HCT116 (cell line): Measurements from ENCODE around the gene IP6K2. TPM values are rescaled to one million over a fixed set of nuclear protein-coding genes. Genes with fewer than 3 reads are reported as not detected.
A peak's percentile ranks its signal among the peaks of the same experiment; 100 is the strongest.

ENCODE experiments used
- ATAC-seq: fragments of 200-7000 bp; cut with Tn5 transposase; 2 replicates; pipeline ENCODE4 v1.9.1; 2020; ENCODE audit warnings: mild to moderate bottlenecking, moderate library complexity
- BruUV-seq: library from RNA; stranded (reverse); fragments of 400-500 nt; replicated peaks from 2 replicates; lab custom pipeline; 2021; lab: Mats Ljungman, UMichigan
- CTCF ChIA-PET: fragments of 300-600 bp; sonication (Branson Sonifier 250); formaldehyde crosslinking; loops from one replicate; lab custom pipeline; 2021; ENCODE audit warnings: antibody characterized with exemption; lab: Charles Lee
- POLR2A ChIA-PET: fragments of 300-600, 350-600 bp; sonication (Branson Sonifier 250); formaldehyde crosslinking; loops from one replicate; lab custom pipeline; 2021; ENCODE audit warnings: antibody characterized with exemption; lab: Charles Lee
- RAD21 ChIA-PET, 2 experiments: fragments of 300-600 bp; sonication (Branson Sonifier 250); formaldehyde crosslinking; loops; one replicate each; lab custom pipeline; 2023; ENCODE audit warnings: low total read pairs in 2 of 2; ENCODE audit not compliant: uncharacterized antibody in 2 of 2, unreplicated experiment in 2 of 2, low non-redundant PET in 1 of 2; lab: Charles Lee
- DNase-seq: peaks from one replicate; pipeline ENCODE4 v3.0.0-alpha.2; 2010; ENCODE audit warnings: low read depth, low spot score
- H2AFZ ChIP-seq: fragments of 200-600 bp; shearing (Covaris generic), sonication (generic); 2 replicates; pipeline ENCODE4 v1.6.1; 2017; ENCODE audit warnings: low read depth, mixed run types, mixed read lengths, antibody characterized with exemption, low read length; ENCODE audit not compliant: poor library complexity, severe bottlenecking
- H3K27ac ChIP-seq: 2 replicates; pipeline ENCODE4 v1.5.1; 2012; ENCODE audit warnings: low read depth, low read length
- H3K27me3 ChIP-seq: fragments of 200-600 bp; sonication (generic); 2 replicates; pipeline ENCODE4 v1.6.1; 2016; ENCODE audit warnings: mixed run types, low read length, mixed read lengths; ENCODE audit not compliant: insufficient read depth
- H3K36me3 ChIP-seq, 2 experiments: fragments of 200-500 bp in 1 of 2; fragments of 200-600 bp in 1 of 2; sonication (Bioruptor generic) in 1 of 2; sonication (generic) in 1 of 2; 2 replicates each; pipeline versions ENCODE4 v1.5.1 to v1.6.1; 2014 to 2016; ENCODE audit warnings: low read length in 2 of 2, inconsistent platforms in 1 of 2, mixed read lengths in 1 of 2, mixed run types in 1 of 2; ENCODE audit not compliant: insufficient read depth in 2 of 2, control insufficient read depth in 1 of 2
- H3K4me1 ChIP-seq, 2 experiments: fragments of 200-600 bp in 1 of 2; sonication (generic) in 1 of 2; 2 replicates each; pipeline versions ENCODE4 v1.5.1 to v1.6.1; 2012 to 2017; ENCODE audit warnings: low read length in 2 of 2, inconsistent platforms in 1 of 2, mild to moderate bottlenecking in 1 of 2, mixed read lengths in 1 of 2, mixed run types in 1 of 2, moderate library complexity in 1 of 2; ENCODE audit not compliant: insufficient read depth in 2 of 2, control insufficient read depth in 1 of 2
- H3K4me2 ChIP-seq: fragments of 200-600 bp; sonication (generic); 2 replicates; pipeline ENCODE4 v1.6.1; 2017; ENCODE audit warnings: mixed run types, low read length, mixed read lengths
- H3K4me3 ChIP-seq, 2 experiments: fragments of 200-600 bp in 1 of 2; sonication (generic) in 1 of 2; replicated peaks in 1 of 2; 2 replicates each; pipeline ENCODE4 v1.5.1; 2011 to 2016; ENCODE audit warnings: low read length in 2 of 2, control low read depth in 1 of 2, low read depth in 1 of 2, mild to moderate bottlenecking in 1 of 2, mixed read lengths in 1 of 2, mixed run types in 1 of 2
- H3K79me2 ChIP-seq: fragments of 200-600 bp; sonication (generic); 2 replicates; pipeline ENCODE4 v1.6.1; 2017; ENCODE audit warnings: mild to moderate bottlenecking, mixed run types, low read length, moderate library complexity, mixed read lengths; ENCODE audit not compliant: insufficient read depth
- H3K9ac ChIP-seq: fragments of 200-600 bp; sonication (generic); 2 replicates; pipeline ENCODE4 v1.6.1; 2016; ENCODE audit warnings: low read length, mixed read lengths
- H3K9me2 ChIP-seq: fragments of 200-600 bp; sonication (generic), shearing (Covaris generic); 2 replicates; pipeline ENCODE4 v1.6.1; 2017; ENCODE audit warnings: mixed run types, mild to moderate bottlenecking, moderate library complexity; ENCODE audit not compliant: insufficient read depth
- H3K9me3 ChIP-seq, 2 experiments: fragments of 200-500 bp in 1 of 2; fragments of 200-600 bp in 1 of 2; sonication (Bioruptor generic) in 1 of 2; sonication (generic) in 1 of 2; 2 replicates each; pipeline ENCODE4 v1.6.1; 2014 to 2017; ENCODE audit warnings: low read length in 2 of 2, mixed read lengths in 2 of 2, inconsistent platforms in 1 of 2, low read depth in 1 of 2, mild to moderate bottlenecking in 1 of 2, mixed run types in 1 of 2, moderate library complexity in 1 of 2; ENCODE audit not compliant: control insufficient read depth in 1 of 2, insufficient read depth in 1 of 2
- H4K20me1 ChIP-seq: fragments of 200-600 bp; sonication (generic), shearing (Covaris generic); 2 replicates; pipeline ENCODE4 v1.6.1; 2017; ENCODE audit warnings: mixed run types, mild to moderate bottlenecking, moderate library complexity; ENCODE audit not compliant: insufficient read depth
- CBX3 ChIP-seq: IDR thresholded peaks from 2 replicates; pipeline ENCODE4 v1.6.1; 2012; ENCODE audit warnings: low read depth
- EZH2 ChIP-seq: fragments of 200-600 bp; sonication (generic); IDR thresholded peaks from 2 replicates; pipeline ENCODE4 v1.6.1; 2017; ENCODE audit warnings: antibody characterized with exemption, mixed run types
- FOSL1 ChIP-seq: IDR thresholded peaks from 2 replicates; pipeline ENCODE4 v1.6.1; 2012; ENCODE audit warnings: low read depth
- JUND ChIP-seq: IDR thresholded peaks from 2 replicates; pipeline ENCODE4 v1.6.1; 2012
- RAD21 ChIP-seq: IDR thresholded peaks from 2 replicates; pipeline ENCODE4 v1.6.1; 2012; ENCODE audit warnings: low read depth, mild to moderate bottlenecking
- SP1 ChIP-seq: IDR thresholded peaks from 2 replicates; pipeline ENCODE4 v1.6.1; 2012; ENCODE audit warnings: low read depth
- SRF ChIP-seq: IDR thresholded peaks from 2 replicates; pipeline ENCODE4 v1.6.1; 2012; ENCODE audit warnings: low read depth
- intact Hi-C: fragments of 100-400 bp; cut with micrococcal nuclease; formaldehyde crosslinking; loops from 2 replicates; pipeline ENCODE4 v1.10.0; 2022
- total RNA-seq: library from RNA; stranded (reverse); gene quantifications from one replicate; pipeline ENCODE4 v1.2.1, GENCODE V29; 2021; ENCODE audit not compliant: unreplicated experiment
- TF ChIP-seq, protein P1 (sequence below): IDR thresholded peaks from 2 replicates; pipeline ENCODE4 v1.6.1; 2012

Gene IP6K2
- total RNA-seq, 1 experiment from 2014 or later: 89.5 TPM

GRCh38 chr3:48711727-48712126 lies 5.3 kb downstream of the IP6K2 start (continued):
- no peak for TF ChIP-seq SRF

- ChIA-PET CTCF (interaction anchor here (1.4 kb wide), 1 partner anchor 11 kb away, joined by 3 read pairs; no protein-coding TSS in a partner anchor), RAD21 (no interaction called here), POLR2A (no interaction called here)
- peak overlapping the region; percentile 36 for H3K27ac ChIP-seq
- H3K79me2 ChIP-seq: peaks cover 99% of the 10 kb centered on the region
- no peak overlapping the region for H3K9ac ChIP-seq
- H4K20me1 ChIP-seq: peaks cover 19% of the 10 kb centered on the region; the same call in 1 of the 2 replicates
- no peak overlapping the region for H3K4me3 ChIP-seq
- no peak overlapping the region for H2AFZ ChIP-seq
- BruUV-seq: TSS peak; percentile 4
- no peak for DNase-seq
- H3K27me3 ChIP-seq: no peaks in the 10 kb centered on the region
- no peak for ATAC-seq
- no peak overlapping the region for H3K4me2 ChIP-seq
- H3K36me3 ChIP-seq: peaks cover 18 to 27% of the 10 kb centered on the region in 2 experiments
- peaks cover 0 to 10% of the 10 kb centered on the region in 2 experiments; a peak in 1 of 4 replicates for H3K4me1 ChIP-seq
- no peaks in the 10 kb centered on the region for H3K9me2 ChIP-seq
- intact Hi-C loops: no loop called here
- H3K9me3 ChIP-seq: no peaks in the 10 kb centered on the region
- no peak for TF ChIP-seq CBX3
- TF ChIP-seq, protein P1, sequence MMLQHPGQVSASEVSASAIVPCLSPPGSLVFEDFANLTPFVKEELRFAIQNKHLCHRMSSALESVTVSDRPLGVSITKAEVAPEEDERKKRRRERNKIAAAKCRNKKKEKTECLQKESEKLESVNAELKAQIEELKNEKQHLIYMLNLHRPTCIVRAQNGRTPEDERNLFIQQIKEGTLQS: no peak
Observed at GRCh38 chr3:48709051-48709461, 8.0 kb downstream of the IP6K2 start.

GRCh38 chr3:48708481-48708889 lies 8.5 kb downstream of the IP6K2 start:
- Histone ChIP-seq H3K27ac (peak overlapping the region; percentile 36), H3K4me1 (peaks cover 0 to 11% of the 10 kb centered on the region in 2 experiments; a peak in 1 of 4 replicates), H3K4me2 (no peak overlapping the region), H4K20me1 (peaks cover 22% of the 10 kb centered on the region; the same call in 1 of the 2 replicates), H3K36me3 (peaks cover 18 to 25% of the 10 kb centered on the region in 2 experiments), H3K9ac (no peak overlapping the region), H3K79me2 (peaks cover 99% of the 10 kb centered on the region), H3K9me2 (no peaks in the 10 kb centered on the region), H3K27me3 (no peaks in the 10 kb centered on the region), H3K4me3 (no peak overlapping the region), H3K9me3 (no peaks in the 10 kb centered on the region), H2AFZ (no peak overlapping the region)
- BruUV-seq: no TSS peak
- no peak for DNase-seq
- RAD21 ChIA-PET: no interaction called here
- intact Hi-C loops: no loop called here
- POLR2A ChIA-PET: no interaction called here
- CTCF ChIA-PET: interaction anchor here (1.4 kb wide), 1 partner anchor 11 kb away, joined by 3 read pairs; no protein-coding TSS in a partner anchor
- TF ChIP-seq SRF (no peak), FOSL1 (no peak), RAD21 (no peak), EZH2 (no peak), JUND (no peak), SP1 (no peak)
- no peak for ATAC-seq
